ENCODE results near the gene HIC1.

HIC1 gene

GRCh38 chr17:2047590-2047989 lies 7.3 kb upstream of the HIC1 start:
- no peak for DNase-seq

- DNase-seq: no peak
Measured at GRCh38 chr17:2048805-2049204, 6.1 kb upstream of the HIC1 start.

GRCh38 chr17:2049333-2050299 lies 5.3 kb upstream of the HIC1 start:
- DNase-seq: peak; percentile 42

- peak; percentile 50 for DNase-seq
Measured at GRCh38 chr17:2050300-2051060, 4.4 kb upstream of the HIC1 start.

GRCh38 chr17:2051061-2051932 lies 3.6 kb upstream of the HIC1 start:
- DNase-seq: no peak

DNA sequence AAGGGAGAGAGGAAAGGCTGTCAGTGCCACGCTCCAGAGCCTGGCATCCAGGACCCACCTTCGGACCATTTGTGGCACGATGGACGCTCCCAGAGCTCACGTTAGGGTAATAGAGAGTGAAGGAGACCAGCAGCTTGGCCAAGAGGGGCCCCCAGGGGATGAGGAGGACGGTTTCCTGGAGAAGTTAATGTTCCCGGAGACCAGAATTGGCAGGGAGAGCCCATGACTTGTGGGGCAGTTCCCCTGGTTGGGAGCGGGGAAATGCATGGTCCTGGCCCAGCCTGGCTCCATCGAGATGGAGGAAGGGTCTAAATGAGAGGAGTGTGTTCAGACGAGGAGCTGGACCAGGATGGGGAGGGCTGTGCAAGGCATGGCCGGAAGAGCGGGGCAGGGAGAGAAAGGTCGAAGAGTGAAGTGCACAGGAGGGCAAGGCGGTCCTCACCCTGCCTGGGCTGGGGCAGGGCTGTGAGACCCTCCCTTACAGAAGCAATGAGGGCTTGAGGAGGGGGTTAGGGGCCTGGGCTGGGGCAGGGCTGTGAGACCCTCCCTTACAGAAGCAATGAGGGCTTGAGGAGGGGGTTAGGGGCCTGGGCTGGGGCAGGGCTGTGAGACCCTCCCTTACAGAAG lies 2.9 kb upstream of the HIC1 start:
- no peak for DNase-seq

- DNase-seq: peak; percentile 58
Measured at GRCh38 chr17:2053380-2054261, 1.3 kb upstream of the HIC1 start.

DNA sequence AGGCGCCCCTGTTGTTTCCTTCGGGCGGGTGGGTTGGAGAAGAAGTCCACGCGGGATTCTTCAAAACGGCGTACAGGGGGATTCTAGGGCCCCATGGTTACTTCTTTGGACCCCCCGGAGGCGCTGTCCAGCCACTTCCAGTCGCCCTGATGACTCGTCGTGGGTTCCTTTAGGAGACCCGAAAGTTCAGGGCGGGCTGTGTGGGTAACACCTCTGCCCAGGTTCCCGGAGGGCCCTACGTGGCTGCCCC lies 716 bp upstream of the HIC1 start:
- no peak for DNase-seq

DNA sequence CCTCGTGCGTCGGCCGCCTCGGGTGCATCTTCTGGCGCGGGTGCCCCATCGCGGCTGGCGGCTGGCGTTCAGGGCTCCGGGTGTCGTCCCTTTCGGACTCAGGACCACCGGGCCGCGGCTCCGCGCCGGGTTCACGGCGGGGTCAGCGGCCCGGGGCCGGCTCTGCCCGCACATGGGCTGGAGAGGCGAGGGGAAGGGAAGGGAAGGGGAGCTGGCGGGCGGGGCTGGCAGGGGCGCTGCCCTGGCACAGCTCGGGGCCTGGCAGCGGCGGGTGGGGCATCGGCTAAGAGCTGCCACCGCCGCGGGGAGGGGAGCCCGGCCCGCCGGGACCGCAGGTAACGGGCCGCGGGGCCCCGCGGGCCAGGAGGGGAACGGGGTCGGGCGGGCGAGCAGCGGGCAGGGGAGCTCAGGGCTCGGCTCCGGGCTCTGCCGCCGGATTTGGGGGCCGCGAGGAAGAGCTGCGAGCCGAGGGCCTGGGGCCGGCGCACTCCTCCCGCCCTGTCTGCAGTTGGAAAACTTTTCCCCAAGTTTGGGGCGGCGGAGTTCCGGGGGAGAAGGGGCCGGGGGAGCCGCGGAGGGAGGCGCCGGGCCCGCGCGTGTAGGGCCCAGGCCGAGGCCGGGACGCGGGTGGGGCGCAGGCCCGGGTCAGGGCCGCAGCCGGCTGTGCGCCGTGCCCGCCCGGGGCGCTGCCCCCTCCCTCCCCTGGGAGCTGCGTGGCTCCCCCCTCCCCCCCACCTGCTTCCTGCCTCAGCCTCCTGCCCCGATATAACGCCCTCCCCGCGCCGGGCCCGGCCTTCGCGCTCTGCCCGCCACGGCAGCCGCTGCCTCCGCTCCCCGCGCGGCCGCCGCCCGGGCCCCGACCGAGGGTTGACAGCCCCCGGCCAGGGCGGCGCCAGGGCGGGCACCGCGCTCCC lies 646 bp downstream of the HIC1 start:
- DNase-seq: no peak

DNA sequence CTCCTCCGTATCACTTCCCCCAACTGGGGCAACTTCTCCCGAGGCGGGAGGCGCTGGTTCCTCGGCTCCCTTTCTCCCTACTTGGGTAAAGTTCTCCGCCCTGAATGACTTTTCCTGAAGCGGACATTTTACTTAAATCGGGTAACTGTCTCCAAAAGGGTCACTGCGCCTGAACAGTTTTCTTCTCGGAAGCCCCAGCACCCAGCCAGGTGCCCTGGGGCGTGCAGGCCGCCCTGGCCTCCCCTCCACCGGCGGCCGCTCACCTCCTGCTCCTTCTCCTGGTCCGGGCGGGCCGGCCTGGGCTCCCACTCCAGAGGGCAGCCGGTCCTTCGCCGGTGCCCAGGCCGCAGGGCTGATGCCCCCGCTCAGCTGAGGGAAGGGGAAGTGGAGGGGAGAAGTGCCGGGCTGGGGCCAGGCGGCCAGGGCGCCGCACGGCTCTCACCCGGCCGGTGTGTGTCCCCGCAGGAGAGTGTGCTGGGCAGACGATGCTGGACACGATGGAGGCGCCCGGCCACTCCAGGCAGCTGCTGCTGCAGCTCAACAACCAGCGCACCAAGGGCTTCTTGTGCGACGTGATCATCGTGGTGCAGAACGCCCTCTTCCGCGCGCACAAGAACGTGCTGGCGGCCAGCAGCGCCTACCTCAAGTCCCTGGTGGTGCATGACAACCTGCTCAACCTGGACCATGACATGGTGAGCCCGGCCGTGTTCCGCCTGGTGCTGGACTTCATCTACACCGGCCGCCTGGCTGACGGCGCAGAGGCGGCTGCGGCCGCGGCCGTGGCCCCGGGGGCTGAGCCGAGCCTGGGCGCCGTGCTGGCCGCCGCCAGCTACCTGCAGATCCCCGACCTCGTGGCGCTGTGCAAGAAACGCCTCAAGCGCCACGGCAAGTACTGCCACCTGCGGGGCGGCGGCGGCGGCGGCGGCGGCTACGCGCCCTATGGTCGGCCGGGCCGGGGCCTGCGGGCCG lies 1.6 kb downstream of the HIC1 start:
- no peak for DNase-seq

- DNase-seq: no peak
Measured at GRCh38 chr17:2057175-2057759, 2.4 kb downstream of the HIC1 start.

GRCh38 chr17:2057760-2058585 lies 3.1 kb downstream of the HIC1 start:
- no peak for DNase-seq

- DNase-seq: no peak
Measured at GRCh38 chr17:2058586-2059546, 4.0 kb downstream of the HIC1 start.

DNA sequence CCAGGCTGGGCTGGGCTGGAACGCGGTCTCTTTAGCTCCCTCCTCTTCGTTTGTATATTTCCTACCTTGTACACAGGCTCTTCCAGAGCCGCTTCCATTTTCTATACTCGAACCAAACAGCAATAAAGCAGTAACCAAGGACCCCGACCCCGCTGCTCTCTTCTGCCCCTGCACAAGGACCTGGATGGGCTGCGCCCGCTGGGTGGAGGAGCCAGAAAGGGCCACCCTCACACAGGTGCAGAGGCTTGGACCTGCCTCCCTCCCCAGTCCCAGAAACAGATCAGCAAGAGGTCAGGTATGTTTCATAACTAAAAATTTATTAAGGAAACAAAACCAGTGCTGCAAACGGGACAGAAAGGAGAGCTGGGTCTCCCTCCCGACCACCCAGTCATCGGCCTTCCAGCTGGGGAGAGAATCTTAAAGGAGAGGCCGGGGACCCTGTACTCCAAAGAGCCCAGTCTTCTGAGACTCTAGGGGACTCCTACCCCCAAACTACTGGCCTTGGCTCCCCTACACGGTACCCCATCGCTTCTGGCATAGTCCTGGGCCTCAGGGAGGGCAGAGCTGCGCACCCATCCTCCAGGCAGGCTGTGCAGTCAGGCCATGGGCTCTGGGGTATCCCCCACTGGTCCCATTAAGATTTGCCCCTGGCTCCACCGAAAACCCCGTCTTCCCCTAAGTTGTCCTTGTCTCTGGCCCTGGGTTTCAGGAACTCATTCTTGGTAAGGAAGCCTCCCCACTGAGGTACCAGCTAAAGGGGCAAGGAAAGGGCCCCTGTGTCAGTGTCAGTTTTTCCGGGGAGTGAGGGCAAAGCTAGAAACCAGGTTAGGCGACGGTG lies 4.9 kb downstream of the HIC1 start:
- DNase-seq: no peak

GRCh38 chr17:2060385-2060658 lies 5.4 kb downstream of the HIC1 start:
- no peak for DNase-seq
